ENCODE measurements around the gene TCERG1L.

DNA sequence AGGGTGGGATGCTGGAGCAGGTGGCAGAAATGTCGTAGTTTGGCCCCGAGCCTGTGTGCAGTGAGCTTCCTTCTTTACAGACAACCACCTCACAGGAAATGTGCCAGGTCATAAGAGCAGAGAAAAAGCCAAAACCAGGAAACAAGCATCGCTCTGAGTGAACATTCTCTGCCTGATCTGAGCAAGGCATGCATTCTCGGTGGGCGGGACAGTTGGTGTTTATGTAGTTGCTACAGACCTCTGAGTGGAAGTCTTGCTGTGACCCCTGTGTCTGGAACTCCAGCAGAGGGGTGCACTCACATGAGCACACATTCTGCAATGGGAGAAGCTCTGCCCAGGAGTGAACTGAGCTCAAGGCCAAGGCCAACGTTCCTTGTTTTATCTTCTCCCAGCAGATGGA, 230.1 kb downstream of the TCERG1L start:
- TF ChIP-seq RAD21 (IDR thresholded peaks at IDR 0.05; ENCODE audit: low read length), result no peak
- TF ChIP-seq MXI1 (IDR thresholded peaks at IDR 0.05; ENCODE audit: low read depth, low read length), result no peak
- no peak for TF ChIP-seq SMC3 (IDR thresholded peaks at IDR 0.05; ENCODE audit: low read depth, low read length)
